ENCODE results near the gene PTPRT.
A peak's percentile ranks its signal among the peaks of the same experiment; 100 is the strongest.

Gene PTPRT

GRCh38 chr20:43193443-43193842 is 3.7 kb upstream of the PTPRT start:
- FAIRE-seq = no peak
- no peak for DNase-seq (ENCODE audit: insufficient read length, low spot score)
- TF ChIP-seq POLR2A (IDR thresholded peaks at IDR 0.05; ENCODE audit: low read depth, low read length) = no peak

GRCh38 chr20:43191946-43192863 is 2.5 kb upstream of the PTPRT start:
- TF ChIP-seq POLR2A (IDR thresholded peaks at IDR 0.05; ENCODE audit: low read depth, low read length) = no peak
- peak; percentile 49 for DNase-seq (ENCODE audit: insufficient read length, low spot score)
- no peak for FAIRE-seq

GRCh38 chr20:43191143-43191542 is 1.4 kb upstream of the PTPRT start:
- no peak for FAIRE-seq
- DNase-seq (ENCODE audit: insufficient read length, low spot score) = no peak
- no peak for TF ChIP-seq POLR2A (IDR thresholded peaks at IDR 0.05; ENCODE audit: low read depth, low read length)

GRCh38 chr20:43190332-43190953 is 737 bp upstream of the PTPRT start:
- FAIRE-seq (no peak), DNase-seq (ENCODE audit: insufficient read length, low spot score) (no peak)
- TF ChIP-seq POLR2A (IDR thresholded peaks at IDR 0.05; ENCODE audit: low read depth, low read length) = no peak

- FAIRE-seq = no peak
- TF ChIP-seq POLR2A (IDR thresholded peaks at IDR 0.05; ENCODE audit: low read depth, low read length) = no peak
- DNase-seq (ENCODE audit: insufficient read length, low spot score) = no peak
Measured at GRCh38 chr20:43188861-43189553, 699 bp downstream of the PTPRT start.

GRCh38 chr20:43188234-43188653 is 1.5 kb downstream of the PTPRT start:
- TF ChIP-seq POLR2A (IDR thresholded peaks at IDR 0.05; ENCODE audit: low read depth, low read length) = no peak
- DNase-seq (ENCODE audit: insufficient read length, low spot score) = no peak
- FAIRE-seq = no peak

- DNase-seq (ENCODE audit: insufficient read length, low spot score) (peak; percentile 91), FAIRE-seq (no peak)
- TF ChIP-seq POLR2A (IDR thresholded peaks at IDR 0.05; ENCODE audit: low read depth, low read length) = no peak
Measured at GRCh38 chr20:43187476-43188233, 2.1 kb downstream of the PTPRT start.

GRCh38 chr20:43186312-43186711 is 3.4 kb downstream of the PTPRT start:
- TF ChIP-seq POLR2A (IDR thresholded peaks at IDR 0.05; ENCODE audit: low read depth, low read length) = no peak
- no peak for FAIRE-seq

GRCh38 chr20:43185901-43186300 is 3.8 kb downstream of the PTPRT start:
- TF ChIP-seq POLR2A (IDR thresholded peaks at IDR 0.05; ENCODE audit: low read depth, low read length) = no peak
- DNase-seq (ENCODE audit: insufficient read length, low spot score) = no peak
- FAIRE-seq = no peak

More at GRCh38 chr20:43186312-43186711, 3.4 kb downstream of the PTPRT start:
- no peak for DNase-seq (ENCODE audit: insufficient read length, low spot score)

GRCh38 chr20:43183536-43184070 is 6.1 kb downstream of the PTPRT start:
- TF ChIP-seq POLR2A (IDR thresholded peaks at IDR 0.05; ENCODE audit: low read depth, low read length) = no peak
- DNase-seq (ENCODE audit: insufficient read length, low spot score) = no peak
- no peak for FAIRE-seq

GRCh38 chr20:43178080-43178479 is 11.6 kb downstream of the PTPRT start:
- TF ChIP-seq POLR2A (IDR thresholded peaks at IDR 0.05; ENCODE audit: low read depth, low read length) = no peak
- DNase-seq (ENCODE audit: insufficient read length, low spot score) (no peak), FAIRE-seq (no peak)

- no peak for TF ChIP-seq POLR2A (IDR thresholded peaks at IDR 0.05; ENCODE audit: low read depth, low read length)
- no peak for DNase-seq (ENCODE audit: insufficient read length, low spot score)
- no peak for FAIRE-seq
Measured at GRCh38 chr20:43176726-43177125, 13.0 kb downstream of the PTPRT start.

- FAIRE-seq = no peak
- DNase-seq (ENCODE audit: insufficient read length, low spot score) = no peak
- TF ChIP-seq POLR2A (IDR thresholded peaks at IDR 0.05; ENCODE audit: low read depth, low read length) = no peak
Measured at GRCh38 chr20:43171930-43172329, 17.8 kb downstream of the PTPRT start.
